GM18508 (cell line): ENCODE data around the gene S1PR3.
"Not testable (repeated sequence)": the region's sequence is repeated elsewhere in the genome, so short reads cannot be mapped to it uniquely, and the experiment has no call there.

Source experiments
- ATAC-seq: cut with Tn5 transposase; IDR thresholded peaks from one replicate; pipeline ENCODE4 v1.9.1; 2021; ENCODE audit warnings: moderate number of reproducible peaks; ENCODE audit not compliant: insufficient read depth, unreplicated experiment

Gene S1PR3

DNA sequence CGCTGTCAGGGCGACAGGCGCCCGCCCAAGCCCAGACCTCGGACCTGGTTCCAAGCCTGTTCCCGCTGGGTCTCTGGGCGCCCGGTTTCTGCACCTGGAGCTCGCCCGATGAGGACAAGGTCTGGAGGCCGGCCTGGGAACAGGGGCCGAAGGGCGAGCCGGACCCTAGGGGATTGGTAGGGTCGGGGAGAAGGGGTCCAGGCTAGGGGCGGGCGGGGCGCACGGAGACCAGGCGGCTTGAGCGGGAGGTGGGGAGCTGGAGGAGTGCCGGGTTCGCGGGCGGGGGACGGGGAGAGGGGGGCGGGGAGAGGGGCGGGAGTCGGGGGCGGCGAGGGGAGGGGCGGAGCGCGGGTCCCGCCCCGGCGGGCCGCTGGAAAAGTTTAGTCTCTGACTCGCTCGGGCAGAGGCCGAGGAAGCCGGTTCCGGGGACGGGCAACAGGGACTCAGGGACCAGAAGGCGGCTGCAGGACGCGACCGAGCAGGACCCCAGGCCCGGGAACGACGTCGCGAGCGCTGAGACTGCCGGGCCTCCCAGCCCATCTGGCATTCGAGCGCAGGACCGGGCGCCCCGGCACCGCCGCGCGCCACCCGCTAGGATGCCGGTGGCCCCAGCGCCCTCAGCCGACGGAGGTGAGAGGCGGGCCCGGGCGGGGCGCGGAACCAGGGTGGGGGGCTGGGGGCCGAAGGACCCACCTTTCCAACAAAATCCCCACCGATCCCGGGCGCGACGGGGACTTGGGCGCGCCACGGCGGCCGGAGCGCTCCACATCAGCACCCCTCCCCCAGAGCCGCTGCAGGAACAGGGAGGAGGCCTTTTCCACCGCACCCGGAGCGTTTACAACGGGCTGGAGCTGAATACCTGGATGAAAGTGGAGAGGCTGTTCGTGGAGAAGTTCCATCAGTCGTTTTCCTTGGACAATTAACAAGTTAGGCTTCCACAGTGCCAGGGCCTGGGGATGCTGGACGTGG is at the start of gene S1PR3:
S1PR3 (plus strand) TSS at position 403 of the 969 bp plus-strand sequence. CDS start 9,733 bp downstream, outside the sequence.
- no peak for ATAC-seq

DNA sequence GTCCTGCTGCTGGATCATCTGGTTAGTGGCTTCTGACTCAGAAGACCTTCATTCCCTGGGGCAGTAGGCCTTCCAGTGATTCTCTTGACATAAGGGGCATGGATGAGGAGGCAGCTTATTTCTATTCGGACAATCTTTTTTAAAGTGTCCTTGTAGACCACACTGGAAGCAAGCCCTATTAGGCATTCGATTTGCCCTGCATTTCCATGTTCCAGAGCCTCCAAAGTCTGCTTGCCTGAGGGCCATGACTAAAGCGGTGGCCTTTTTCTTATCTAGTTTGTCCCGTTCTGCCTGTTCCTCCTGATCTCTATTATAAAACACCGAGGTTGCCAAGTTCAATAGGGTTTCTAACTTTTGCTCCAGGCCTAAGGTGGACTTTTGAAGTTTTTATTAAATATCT is 49.7 kb upstream of the S1PR3 start:
- not testable (repeated sequence) for ATAC-seq

DNA sequence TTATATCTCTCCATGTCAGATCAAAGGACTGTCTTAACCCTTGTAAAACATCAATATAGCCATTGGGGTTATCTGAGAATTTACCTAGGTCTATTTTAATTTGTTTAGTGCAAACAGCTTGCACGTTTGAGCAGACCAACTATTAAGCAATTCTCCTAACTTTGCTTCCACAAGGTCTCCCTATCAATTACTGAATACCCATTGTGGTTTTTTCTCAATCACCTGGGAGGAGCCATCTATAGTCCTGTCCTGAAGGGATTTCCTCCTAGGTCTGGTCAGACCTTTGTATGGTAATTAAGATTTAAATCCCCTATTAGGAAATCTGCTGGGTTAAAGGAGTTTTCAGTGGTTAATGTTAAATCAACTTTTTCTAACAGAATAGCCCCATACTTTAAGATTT is 48.9 kb upstream of the S1PR3 start:
- no peak for ATAC-seq

DNA sequence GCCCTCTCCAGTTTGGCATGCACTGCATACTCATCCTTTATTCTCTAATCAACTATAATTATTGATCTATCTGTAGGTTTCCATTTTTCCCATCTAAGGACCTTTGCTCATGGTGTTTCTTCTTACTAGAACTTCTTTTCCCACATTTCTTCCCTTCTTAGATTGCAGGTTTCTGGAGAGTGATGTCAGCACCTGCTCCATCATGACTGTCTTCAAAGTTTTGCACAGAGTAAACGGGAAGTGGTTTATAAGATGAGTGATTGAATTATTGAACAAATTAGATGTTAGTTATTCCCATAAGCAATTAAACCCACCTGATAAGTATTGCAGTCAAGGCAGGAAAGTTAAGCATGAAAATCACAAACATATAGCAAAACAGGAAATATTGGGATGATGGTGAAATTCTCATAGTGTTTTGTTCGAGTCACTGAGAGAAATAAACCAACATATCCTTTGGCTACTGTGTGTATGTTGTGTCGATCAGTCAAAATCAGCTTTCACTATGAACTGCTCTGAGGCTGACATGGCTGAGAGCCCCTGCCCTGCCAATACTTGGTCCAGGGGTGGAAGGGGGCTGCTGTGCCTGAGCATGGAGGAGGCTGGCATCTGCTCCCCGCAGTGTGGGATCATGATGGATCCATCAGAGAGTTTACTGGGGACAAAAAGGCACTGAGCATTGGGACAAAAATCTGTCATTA is 45.5 kb upstream of the S1PR3 start:
- no peak for ATAC-seq

DNA sequence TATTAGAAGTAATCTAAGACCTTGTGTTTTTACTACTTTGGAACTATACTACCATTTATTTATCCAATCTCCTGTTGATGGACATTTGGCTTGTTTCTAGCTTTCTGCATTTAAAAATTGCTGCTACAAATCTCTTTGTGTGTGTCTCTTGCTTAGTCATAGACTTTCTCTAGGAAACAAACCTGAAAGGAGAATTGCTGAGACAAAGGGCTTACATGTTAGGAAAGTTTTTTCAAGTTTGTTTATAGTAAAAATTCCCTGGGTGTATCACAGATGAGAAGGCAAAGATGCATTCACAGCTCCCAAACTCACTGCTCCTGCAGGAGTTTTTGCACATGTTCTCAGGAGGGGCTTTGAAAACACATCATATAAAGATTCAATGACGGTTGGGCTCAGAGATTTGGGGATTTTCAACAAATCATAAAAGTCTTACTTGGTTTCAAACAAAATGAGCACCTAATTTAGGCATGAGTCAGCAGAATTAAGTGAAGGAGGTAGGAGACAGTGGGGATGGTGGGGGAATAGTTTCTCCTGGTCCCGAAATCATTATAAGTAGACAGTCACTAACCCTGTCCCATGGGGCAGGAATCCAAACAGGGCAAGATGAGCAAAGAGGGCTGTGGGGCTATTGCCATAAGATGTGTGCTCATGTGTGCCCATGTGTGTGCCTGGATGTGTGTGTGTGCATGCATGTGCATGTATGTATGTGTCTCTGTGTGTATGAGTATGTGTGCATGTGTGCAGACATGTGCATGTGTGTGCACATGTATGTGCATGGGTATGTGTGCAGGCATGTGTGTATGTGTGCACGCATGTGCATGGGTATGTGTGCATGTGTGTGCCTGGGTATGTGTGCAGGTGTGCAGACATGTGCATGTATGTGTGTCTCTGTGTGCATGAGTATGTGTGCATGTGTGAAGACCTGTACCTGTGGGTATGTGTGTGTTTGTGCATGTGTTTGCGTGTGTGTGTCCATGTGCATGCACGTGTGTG is 43.4 kb upstream of the S1PR3 start:
- no peak for ATAC-seq

DNA sequence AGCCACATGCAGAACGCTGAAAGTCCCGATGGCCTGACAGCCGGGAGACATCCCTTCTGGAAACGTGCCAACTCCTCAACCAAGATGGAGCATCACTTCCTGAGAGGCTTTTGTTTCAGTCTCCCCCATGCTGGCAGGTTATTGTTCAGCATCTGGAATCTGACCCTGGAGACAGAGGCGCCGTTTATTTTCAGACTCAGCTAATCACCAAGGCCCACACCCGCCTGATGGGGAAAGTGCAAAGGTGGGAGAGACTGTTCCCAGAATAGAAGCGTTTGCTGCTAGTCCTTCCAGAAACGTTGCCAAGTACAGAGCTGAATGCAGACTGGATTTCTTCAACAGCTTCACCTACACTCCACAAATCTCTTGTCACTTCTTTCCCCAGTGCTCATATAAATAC is 41.8 kb upstream of the S1PR3 start:
- no peak for ATAC-seq

DNA sequence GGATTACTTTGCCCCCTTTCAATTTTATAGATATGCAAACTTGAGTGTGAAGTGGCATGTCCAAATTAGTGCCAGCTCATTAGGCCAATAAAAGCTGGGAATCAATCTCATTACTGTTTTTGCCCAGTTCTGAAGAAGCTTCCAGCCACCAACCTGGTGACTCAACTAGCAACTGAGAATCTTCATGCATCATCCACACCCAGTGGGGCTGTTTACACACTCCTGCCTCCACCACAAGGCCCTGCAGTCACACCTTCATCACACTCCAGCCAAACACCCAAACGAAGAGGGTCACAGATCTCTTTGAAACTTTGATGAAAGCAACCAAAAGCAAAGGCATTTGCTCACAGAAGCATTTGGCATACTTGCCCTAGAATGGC is 41.3 kb upstream of the S1PR3 start:
- no peak for ATAC-seq

DNA sequence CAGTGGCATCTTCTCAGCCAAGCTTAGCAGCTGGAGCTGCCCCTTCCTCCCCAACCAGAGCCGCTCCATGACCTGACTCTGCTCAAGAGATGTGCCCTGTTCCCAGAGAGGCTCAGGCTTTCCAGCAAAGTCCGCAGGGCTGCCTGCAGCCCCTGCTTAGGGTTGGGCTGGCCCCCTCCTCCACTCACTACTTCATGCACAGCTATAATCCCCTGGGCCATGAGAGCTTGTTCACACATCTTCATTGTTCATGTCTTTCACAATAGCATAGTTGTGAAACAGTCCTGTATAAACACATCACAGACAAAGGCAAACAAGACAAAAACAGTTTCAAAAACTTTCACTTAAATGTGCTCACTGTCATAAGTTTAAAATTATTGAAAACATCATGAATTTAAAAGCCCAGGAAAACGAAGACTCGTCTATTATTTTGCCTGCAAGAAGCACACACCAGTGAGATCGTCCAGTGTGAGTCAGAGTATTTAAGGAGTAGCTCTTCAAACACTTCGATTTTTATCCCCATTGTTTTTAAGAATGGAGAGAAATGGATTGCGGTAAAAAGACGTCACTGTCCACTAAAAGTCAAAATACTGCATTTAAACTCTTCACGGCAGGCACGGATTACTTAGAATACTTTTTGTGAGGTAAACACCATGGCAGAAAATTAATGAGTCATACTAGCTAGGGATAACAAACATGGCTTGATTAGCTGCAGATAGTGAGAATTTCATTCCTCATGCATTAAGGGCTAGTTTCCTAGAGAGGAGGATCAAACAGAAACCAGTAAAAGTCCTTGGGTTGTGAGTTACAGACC is 40.7 kb upstream of the S1PR3 start:
- no peak for ATAC-seq

DNA sequence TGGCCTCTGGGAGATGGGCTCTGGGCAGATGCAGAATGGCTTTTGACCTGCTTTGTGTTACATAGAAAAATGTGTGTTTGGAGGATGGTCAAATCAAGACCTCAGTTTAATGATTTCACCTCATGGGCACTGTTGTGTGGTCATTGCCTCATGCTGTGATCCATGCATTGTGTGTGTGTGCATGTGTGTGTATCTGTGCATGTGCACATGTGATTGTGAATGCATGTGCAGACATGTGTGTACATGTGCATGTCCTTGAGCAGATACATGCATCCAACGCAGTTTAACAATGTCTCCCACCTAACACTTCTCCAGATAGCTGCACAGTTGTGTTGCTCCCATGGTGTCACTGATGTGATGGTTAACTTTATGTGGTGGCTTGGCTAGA is 40.1 kb upstream of the S1PR3 start:
- no peak for ATAC-seq

DNA sequence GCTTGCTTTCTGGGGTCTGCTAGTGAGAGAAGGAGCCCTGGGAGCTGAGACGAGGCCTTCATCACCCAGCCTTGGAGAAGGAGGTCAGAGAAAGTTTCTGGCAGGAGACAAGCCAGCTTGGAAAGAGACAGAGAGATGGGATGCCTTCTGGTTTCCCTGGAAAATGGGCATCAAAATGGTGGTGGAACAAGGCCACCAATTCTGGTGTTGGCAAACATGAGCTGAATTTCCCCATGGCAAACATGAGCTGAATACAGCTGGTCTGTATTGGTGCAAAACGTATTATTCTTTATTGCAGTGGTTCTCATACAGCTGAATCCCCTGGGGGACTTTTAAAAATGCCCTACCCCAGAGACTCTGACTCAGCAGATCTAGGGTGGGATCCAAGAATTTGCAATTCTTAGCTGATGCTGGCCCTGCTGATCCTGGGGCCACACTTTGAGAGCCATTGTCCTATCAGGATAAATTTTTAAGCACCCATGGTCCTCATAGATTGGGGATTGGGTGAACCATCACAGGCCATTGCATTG is 39.1 kb upstream of the S1PR3 start:
- ATAC-seq, result no peak

DNA sequence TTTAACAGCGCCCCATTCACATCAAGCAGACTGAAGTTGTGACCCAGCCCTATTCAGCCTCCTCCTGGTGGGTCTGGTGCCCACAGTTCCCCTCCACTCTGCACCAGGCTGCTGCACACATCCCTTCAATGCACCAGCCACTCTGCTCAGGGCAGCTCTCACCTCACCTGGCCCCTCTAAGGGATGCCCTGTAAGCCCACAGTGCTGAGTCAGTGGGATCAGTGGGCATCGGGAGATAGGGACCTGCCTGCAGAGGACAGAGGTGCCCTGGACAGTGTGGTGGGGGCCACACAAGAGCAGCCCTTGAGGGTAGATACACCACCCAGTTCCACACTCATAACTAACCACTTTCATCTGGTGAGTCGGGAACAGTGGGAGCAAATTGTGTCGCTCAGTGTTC is 38.3 kb upstream of the S1PR3 start:
- no peak for ATAC-seq

DNA sequence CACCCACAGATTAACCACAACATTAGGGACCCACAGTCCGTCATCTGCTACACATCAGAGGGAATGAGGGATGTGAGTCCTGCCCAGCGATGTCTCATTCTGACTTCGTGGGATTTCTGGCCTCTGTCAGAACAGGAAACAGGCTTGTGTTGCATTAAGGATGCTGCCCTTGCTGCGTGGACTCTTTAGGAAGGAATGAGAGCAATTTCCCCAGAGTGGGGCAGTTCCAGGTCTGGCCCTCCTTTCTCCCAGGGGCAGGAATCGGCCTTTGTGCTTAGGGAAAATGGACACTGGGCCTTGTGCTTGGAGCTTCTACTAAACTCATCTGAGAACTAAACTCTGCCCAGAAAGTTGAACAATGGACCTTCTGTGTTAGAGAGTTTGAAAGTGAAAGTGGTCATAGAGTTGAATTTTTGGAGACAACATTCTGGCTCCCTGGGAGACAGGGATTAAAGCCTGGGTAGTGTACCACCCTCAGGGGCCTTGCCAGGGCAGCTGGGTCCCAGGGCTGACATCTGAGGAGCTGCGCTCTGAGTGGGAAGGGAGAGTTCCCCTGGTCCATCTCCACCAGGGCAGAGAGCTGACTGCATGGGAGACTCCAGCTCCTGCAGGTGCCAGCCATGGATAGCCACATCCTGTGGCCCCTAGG is 37.8 kb upstream of the S1PR3 start:
- no peak for ATAC-seq

DNA sequence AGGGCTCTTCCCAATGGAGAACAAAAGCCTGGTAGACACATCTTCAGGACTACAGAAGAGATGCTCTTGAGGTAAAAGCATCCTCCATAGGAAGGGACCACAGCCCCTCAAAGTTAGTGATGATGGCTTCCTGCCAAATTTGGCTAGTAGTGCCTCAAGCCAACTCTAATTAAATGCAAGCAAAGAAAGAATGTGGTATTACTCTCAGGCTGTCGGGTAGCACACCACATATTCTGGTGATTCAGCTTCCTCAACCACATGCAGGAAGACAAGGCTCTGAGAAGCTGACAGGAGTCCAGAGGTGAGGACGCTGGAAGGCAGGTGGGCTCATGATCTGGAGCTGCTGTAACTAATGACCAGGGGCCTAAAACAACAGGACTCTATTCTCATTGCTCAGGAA is 37.2 kb upstream of the S1PR3 start:
- no peak for ATAC-seq

DNA sequence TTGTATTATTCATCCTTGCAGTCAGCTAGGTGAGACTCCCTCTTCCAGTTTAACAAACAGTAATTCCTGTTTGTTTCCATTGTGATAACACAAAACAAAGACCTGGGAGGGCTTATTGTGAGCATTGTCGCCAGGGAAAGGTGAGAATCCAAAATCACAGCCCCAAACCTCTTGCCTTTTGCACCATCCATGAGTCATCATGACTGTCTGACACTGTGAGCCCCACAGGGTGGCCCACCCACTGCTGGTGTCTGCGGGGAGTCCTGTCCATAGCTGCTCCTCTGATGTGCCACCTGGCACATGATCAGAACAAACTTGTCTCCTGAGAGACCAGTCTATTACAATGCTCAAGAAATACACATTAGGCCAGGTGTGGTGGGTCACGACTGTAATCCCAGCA is 33.7 kb upstream of the S1PR3 start:
- ATAC-seq, result no peak

DNA sequence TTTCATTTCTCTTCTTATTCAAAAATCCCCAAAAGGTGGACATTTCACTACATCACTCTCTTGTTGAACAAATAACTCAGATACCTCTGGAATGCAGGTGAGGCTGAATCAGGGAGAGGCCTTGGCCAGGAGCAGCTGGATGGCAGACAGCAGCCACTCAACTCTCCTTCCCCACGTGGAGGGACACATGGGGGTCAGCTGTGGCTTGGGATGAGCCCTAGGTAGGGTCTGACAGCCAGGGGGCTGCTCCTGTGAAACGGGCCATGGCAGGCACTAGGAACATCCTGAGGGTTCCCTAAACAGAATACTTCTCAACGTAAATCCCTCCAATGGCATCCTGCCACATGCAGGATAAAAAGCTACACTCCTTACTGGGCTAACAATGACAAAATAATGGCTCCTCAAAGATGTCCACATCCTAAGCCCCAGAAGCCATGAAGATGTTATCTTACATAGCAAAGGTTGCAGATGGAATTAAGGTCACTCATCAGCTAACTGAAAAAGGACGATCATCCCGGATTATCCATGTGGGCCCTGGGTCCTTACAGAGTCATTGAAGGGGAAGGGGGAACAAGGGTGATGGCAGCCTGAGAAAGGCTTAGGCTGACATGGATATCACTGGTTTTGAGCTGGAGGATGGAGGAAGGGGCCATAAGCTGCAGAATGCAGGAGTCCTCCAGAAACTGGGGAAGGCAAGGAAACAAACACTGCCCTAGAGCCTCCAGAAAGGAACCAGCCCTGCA is 31.4 kb upstream of the S1PR3 start:
- no peak for ATAC-seq

DNA sequence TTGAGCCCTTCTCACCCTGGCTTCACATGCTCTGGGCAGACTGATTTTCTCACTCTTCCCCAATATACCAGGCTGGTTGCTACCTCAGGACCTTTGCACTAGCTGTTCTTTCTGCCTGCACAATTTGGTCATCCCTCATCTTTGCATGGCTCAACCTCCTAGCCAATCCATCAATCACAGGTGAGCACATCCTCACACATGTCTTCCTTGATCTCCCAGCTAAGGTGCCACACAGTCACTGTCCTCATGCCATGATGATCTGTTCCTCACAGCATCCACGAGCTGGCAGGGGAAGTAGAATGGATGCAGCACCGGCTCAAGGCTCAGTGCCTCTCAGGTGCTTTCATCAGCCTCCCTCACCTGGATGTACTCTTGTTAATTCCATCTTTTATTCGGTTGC is 30.6 kb upstream of the S1PR3 start:
- no peak for ATAC-seq

DNA sequence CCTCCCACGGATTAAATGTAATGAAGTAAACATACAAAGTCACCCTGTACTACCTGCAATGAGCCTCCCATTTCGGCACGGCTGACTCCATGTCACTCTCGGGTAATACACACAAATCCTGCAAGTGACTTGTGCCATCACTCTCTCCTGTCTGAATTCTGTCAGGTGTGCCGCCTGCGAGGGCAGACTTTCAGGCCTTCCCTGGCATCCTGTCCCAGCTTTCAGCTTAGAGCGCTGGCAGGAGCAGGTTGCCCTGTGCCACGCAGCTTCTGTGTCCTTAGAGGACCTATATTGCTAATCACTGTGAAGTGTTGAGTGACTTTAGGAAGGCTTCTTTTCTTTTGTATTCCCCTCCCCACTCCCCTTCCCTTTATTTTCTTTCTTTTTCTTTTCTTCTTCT is 25.8 kb upstream of the S1PR3 start:
- ATAC-seq, result no peak
